ENCODE measurements around the gene STX4. TPM values are rescaled to one million over a fixed set of nuclear protein-coding genes. Genes with fewer than 3 reads are reported as not detected.
"Not testable (repeated sequence)": the region's sequence is repeated elsewhere in the genome, so short reads cannot be mapped to it uniquely, and the experiment has no call there.

Gene STX4
- total RNA-seq, 1 donor: 24.2 TPM

DNA sequence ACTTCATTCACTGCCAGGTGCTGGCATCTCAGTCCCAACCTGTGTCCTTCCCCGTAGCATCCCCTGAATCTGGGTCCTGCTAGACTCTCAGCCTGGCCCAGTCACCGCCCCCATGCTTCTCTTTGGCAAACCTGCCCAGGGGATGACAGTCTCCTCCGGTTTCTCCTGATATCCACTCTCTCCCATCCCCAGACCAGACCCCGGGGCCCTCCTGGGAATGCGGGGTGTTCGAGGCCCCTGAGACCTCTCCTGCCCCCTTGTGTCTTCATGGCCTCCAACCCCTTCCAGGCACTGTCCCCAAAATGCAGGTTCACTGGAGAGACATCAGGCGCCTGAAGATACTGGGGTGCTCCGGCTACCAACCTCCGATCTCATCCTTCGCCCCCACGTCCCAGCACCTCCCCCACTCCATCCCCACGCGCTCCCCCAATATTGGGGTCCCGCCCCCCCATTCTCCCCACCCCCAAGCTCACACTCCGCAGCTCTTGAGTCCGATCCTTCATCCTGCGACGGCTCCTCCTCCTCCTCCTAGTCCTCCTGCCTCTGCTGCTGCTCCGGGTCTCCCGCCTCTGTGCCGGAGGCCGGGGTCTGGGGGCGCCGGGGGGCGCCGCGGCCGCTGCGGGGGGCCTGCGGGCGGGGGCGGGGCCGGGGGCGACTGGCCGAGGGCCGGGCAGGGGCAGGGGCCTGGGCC lies 23.3 kb upstream of the STX4 start:
- DNase-seq (ENCODE audit: low read depth): no peak
- H3K4me3 ChIP-seq (ENCODE audit: low read depth, low read length): peak overlapping the region; percentile 51
- TF ChIP-seq, protein P1, sequence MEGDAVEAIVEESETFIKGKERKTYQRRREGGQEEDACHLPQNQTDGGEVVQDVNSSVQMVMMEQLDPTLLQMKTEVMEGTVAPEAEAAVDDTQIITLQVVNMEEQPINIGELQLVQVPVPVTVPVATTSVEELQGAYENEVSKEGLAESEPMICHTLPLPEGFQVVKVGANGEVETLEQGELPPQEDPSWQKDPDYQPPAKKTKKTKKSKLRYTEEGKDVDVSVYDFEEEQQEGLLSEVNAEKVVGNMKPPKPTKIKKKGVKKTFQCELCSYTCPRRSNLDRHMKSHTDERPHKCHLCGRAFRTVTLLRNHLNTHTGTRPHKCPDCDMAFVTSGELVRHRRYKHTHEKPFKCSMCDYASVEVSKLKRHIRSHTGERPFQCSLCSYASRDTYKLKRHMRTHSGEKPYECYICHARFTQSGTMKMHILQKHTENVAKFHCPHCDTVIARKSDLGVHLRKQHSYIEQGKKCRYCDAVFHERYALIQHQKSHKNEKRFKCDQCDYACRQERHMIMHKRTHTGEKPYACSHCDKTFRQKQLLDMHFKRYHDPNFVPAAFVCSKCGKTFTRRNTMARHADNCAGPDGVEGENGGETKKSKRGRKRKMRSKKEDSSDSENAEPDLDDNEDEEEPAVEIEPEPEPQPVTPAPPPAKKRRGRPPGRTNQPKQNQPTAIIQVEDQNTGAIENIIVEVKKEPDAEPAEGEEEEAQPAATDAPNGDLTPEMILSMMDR (IDR thresholded peaks at IDR 0.05; ENCODE audit: insufficient read depth, low read length): peak; percentile 7

DNA sequence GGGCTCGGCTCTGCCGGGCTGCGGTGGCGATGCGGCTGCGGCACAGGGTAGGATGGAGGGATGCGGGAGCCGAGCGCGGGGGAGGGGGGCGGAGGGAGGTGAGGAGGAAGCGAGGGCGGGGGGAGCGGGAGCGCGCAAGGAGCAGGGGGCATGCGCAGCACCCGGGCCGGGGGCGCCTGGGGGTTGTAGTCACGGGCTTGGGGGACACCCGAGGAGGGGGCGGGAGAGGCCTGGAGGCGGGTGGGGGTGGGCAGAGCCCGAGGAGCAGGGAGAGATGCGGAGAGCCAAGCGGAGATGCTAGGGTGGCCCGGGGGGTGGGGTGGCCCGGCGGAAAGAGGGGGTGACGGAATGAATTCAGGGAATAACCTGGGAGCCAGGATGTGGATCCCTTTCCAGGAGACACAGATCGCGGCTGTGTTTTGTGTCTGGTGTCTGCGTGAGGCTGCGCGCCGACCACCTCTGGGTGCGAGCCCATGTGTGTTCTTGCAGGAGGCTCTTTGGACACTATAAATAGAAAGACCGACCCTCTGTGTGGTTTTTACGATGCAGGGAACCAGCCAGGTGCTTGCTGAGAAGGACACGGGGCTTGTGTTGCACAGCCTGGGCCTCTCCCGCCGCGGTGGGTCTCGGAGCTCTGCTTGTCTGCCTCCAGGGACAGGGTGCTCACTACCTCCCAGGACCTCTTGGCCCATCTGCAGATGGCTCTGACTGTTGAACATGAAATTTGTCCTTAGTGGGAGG lies 22.6 kb upstream of the STX4 start, which contains the start of gene STX1B:
Gene STX1B (minus strand): TSS at position 54 of the 741 bp plus-strand sequence. CDS start 242 bp downstream, outside the sequence.
- TF ChIP-seq, protein P1 (IDR thresholded peaks at IDR 0.05; ENCODE audit: insufficient read depth, low read length): no peak
- no peak for DNase-seq (ENCODE audit: low read depth)
- peak within 1 kb of the TSS; percentile 51 for H3K4me3 ChIP-seq (ENCODE audit: low read depth, low read length)

DNA sequence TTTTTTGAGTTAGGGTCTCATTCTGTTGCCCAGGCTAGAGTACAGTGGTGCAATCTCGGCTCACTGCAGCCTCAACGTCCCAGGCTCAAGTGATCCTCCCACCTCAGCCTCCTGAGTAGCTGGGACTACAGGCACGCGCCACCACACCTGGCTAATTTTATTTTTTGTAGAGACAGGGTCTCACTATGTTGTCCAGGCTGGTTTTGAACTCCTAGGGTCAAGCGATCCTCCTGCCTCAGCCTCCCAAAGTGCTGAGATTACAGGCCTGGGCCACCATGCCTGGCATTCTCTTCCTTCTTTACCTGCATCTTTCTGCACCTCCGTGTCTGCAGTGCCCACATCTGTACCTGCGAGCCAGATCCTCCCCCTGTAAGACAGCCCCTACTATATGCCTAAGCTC lies 21.5 kb upstream of the STX4 start:
- not testable (repeated sequence) for H3K4me3 ChIP-seq (ENCODE audit: low read depth, low read length); DNase-seq (ENCODE audit: low read depth)

DNA sequence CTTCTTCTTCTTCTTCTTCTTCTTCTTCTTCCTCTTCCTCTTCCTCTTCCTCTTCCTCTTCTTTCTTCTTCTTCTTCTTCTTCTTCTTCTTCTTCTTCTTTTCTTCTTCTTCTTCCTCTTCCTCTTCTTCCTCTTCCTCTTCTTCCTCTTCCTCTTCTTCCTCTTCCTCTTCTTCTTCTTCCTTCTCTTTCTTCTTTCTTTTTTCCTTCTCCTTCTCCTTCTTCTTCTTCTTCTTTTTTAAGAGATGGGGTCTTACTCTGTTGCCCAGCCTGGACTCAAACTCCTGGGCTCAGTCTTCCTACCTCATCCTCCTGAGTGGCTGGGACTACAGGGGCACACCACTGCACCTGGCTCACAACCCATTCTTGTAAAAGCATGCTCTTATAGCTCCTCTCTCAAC lies 20.1 kb upstream of the STX4 start:
- not testable (repeated sequence) for DNase-seq (ENCODE audit: low read depth)

DNA sequence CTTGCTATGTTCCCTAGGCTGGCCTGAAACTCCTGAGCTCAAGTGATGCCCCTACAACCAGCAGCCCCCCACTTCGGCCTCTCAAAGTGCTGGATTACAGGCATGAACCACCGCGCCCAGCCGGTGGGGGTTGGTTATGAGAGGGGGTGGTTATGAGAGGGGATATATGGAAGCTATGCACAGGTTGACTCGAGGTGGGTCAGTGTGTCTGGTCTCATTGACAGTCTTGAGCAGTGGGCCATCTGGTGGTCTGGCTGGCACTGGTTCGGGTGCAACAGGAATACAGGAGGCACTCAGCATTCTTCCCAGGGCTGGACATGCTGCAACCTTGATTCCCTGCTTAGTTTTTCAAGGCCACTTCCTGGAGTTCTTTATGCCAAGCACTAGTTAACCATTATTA lies 17.3 kb upstream of the STX4 start:
- TF ChIP-seq, protein P1 (IDR thresholded peaks at IDR 0.05; ENCODE audit: insufficient read depth, low read length): no peak
- no peak overlapping the region for H3K4me3 ChIP-seq (ENCODE audit: low read depth, low read length)
- DNase-seq (ENCODE audit: low read depth): no peak

More for the DNA sequence above, 20.1 kb upstream of the STX4 start:
- not testable (repeated sequence) for H3K4me3 ChIP-seq (ENCODE audit: low read depth, low read length)

DNA sequence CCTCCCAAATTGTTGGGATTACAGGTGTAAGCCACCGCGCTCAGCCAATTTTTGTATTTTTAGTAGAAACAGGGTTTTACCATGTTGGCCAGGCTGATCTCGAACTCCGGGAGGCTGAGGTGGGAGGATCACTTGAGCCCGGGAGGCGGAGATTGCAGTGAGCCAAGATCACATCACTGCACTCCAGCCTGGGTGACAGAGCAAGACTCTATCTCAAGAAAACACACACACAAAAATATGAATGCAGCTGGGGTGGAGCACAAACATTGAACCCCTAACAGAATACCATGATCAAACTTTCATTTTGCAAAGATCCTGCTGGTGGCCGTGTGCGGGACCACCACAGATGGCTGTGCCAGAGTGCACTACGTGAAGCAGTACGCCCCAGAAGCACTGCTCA lies 15.6 kb upstream of the STX4 start:
- not testable (repeated sequence) for H3K4me3 ChIP-seq (ENCODE audit: low read depth, low read length); DNase-seq (ENCODE audit: low read depth)

DNA sequence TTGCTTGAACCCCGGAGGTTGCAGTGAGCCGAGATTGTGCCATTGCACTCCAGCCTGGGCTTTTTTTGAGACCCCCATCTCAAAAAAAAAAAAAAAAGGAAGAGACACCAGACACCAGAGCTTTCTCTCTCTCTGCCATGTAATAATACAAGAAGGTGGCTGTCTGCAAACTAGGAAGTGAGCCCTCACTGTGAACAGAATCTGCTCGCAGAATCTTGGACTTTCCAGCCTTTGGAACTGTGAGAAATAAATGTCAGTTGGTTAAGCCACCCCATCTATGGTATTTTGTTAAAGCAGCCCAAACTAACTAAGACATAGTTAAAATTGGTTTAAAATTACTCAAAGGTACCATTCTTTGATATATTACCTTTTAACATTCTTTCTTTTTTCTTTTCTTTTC lies 12.8 kb upstream of the STX4 start:
- H3K4me3 ChIP-seq (ENCODE audit: low read depth, low read length): no peak overlapping the region
- TF ChIP-seq, protein P1 (IDR thresholded peaks at IDR 0.05; ENCODE audit: insufficient read depth, low read length): no peak
- no peak for DNase-seq (ENCODE audit: low read depth)

DNA sequence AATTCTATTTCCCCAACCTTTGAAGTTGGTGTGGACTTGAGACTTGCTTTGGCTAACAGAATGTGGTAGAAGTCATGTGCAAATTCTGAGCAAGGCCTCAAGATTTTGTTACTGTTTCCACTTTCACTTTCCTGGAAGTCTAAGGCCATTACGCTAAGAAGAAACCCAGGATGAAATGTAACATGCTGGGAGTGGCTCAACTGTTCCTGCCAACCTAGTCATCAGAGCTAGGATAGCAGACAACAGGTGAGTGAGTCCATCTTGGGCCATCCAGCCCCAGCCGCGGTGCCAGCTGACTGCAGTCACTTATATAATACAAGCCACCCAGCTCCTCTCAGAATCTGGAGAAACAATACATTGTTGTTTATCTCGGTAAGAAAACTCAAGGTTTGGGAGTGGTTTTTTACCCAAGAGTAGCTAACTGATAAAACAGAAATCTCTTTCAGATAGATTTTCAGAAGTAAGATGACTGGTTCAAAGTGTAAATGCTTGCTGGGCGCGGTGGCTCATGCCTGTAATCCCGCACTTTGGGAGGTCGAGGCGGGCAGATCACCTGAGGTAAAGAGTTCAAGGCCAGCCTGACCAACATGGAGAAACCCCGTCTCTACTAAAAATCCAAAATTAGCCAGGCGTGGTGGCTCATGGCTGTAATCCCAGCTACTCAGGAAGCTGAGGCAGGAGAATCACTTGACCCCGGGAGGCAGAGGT lies 10.7 kb upstream of the STX4 start:
- DNase-seq (ENCODE audit: low read depth): no peak
- H3K4me3 ChIP-seq (ENCODE audit: low read depth, low read length): no peak overlapping the region
- TF ChIP-seq, protein P1 (IDR thresholded peaks at IDR 0.05; ENCODE audit: insufficient read depth, low read length): no peak
